ENCODE measurements around the gene RAI1. TPM values are rescaled to one million over a fixed set of nuclear protein-coding genes. Genes with fewer than 3 reads are reported as not detected.

Gene RAI1
- polyA plus RNA-seq, 6 donors from 2014 or later: 1.9 to 3.8 (median 2.6) TPM

DNA sequence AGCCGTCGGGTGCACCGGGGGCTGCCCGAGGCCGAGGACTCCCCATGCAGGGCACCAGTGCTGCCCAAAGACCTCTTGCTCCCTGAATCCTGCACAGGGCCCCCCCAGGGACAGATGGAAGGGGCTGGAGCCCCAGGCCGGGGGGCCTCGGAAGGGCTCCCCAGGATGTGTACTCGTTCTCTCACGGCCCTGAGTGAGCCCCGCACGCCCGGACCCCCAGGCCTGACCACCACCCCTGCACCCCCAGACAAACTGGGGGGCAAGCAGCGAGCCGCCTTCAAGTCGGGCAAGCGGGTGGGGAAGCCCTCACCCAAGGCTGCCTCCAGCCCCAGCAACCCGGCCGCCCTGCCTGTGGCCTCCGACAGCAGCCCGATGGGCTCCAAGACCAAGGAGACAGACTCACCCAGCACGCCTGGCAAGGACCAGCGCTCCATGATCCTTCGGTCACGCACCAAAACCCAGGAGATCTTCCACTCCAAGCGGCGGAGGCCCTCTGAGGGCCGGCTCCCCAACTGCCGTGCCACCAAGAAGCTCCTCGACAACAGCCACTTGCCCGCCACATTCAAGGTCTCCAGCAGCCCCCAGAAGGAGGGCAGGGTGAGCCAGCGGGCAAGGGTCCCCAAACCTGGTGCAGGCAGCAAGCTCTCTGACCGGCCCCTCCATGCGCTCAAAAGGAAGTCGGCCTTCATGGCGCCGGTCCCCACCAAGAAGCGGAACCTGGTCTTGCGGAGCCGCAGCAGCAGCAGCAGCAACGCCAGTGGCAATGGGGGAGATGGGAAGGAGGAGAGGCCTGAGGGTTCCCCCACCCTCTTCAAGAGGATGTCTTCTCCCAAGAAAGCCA lies 114.9 kb downstream of the RAI1 start:
- no peak for ATAC-seq (ENCODE audit: low read depth in 2 of 2)
- no peak for DNase-seq
- H3K9me3 Mint-ChIP-seq: no peaks in the 10 kb centered on the region
- no peaks in the 10 kb centered on the region for H3K27me3 Mint-ChIP-seq
- no peaks in the 10 kb centered on the region for H3K36me3 Mint-ChIP-seq
- no peak overlapping the region for H3K4me3 Mint-ChIP-seq
- H3K27ac Mint-ChIP-seq: peak overlapping the region in 1 of 6 donors; percentile 76
- H3K4me1 Mint-ChIP-seq: peaks cover 21 to 33% (median 23%) of the 10 kb centered on the region in 3 donors

DNA sequence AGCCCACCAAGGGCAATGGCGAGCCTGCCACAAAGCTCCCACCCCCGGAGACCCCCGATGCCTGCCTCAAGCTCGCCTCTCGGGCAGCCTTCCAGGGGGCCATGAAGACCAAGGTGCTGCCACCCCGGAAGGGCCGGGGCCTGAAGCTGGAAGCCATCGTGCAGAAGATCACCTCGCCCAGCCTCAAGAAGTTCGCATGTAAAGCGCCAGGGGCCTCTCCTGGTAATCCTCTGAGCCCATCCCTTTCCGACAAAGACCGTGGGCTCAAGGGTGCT lies 115.5 kb downstream of the RAI1 start:
- DNase-seq: no peak
- ATAC-seq (ENCODE audit: low read depth in 2 of 2): no peak
- peaks cover 16 to 27% (median 17%) of the 10 kb centered on the region in 3 donors for H3K4me1 Mint-ChIP-seq
- H3K4me3 Mint-ChIP-seq: no peak overlapping the region
- H3K27me3 Mint-ChIP-seq: no peaks in the 10 kb centered on the region
- H3K9me3 Mint-ChIP-seq: no peaks in the 10 kb centered on the region
- no peaks in the 10 kb centered on the region for H3K36me3 Mint-ChIP-seq
- no peak overlapping the region for H3K27ac Mint-ChIP-seq

- no peaks in the 10 kb centered on the region for H3K27me3 Mint-ChIP-seq
- H3K27ac Mint-ChIP-seq: peak overlapping the region in 1 of 6 donors; percentile 24
- no peaks in the 10 kb centered on the region for H3K36me3 Mint-ChIP-seq
- peaks cover 11 to 22% (median 12%) of the 10 kb centered on the region in 3 donors for H3K4me1 Mint-ChIP-seq
- DNase-seq: no peak
- H3K9me3 Mint-ChIP-seq: no peaks in the 10 kb centered on the region
- H3K4me3 Mint-ChIP-seq: no peak overlapping the region
- ATAC-seq (ENCODE audit: low read depth in 2 of 2): no peak
These were observed 116.0 kb downstream of the RAI1 start for GRCh38 chr17:17797119-17797809.

DNA sequence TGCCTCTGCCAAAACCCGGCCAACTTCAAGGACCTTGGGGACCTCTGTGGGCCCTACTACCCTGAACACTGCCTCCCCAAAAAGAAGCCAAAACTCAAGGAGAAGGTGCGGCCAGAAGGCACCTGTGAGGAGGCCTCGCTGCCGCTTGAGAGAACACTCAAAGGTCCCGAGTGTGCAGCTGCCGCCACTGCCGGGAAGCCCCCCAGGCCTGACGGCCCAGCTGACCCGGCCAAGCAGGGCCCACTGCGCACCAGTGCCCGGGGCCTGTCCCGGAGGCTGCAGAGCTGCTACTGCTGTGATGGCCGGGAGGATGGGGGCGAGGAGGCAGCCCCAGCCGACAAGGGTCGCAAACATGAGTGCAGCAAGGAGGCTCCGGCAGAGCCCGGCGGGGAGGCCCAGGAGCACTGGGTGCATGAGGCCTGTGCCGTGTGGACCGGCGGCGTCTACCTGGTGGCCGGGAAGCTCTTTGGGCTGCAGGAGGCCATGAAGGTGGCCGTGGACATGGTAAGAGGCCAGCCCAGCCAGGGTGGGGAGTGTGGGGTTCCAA lies 116.8 kb downstream of the RAI1 start:
- H3K9me3 Mint-ChIP-seq: no peaks in the 10 kb centered on the region
- no peak overlapping the region for H3K27ac Mint-ChIP-seq
- ATAC-seq (ENCODE audit: low read depth in 2 of 2) (no peak), DNase-seq (no peak)
- H3K4me1 Mint-ChIP-seq: peaks cover 4 to 14% (median 6%) of the 10 kb centered on the region in 3 donors
- no peaks in the 10 kb centered on the region for H3K27me3 Mint-ChIP-seq
- no peaks in the 10 kb centered on the region for H3K36me3 Mint-ChIP-seq
- no peak overlapping the region for H3K4me3 Mint-ChIP-seq

GRCh38 chr17:17798573-17799255 lies 117.5 kb downstream of the RAI1 start:
- Mint-ChIP-seq H3K4me1 (peaks cover 2 to 9% (median 3%) of the 10 kb centered on the region in 3 donors), H3K4me3 (no peak overlapping the region), H3K36me3 (peaks cover 0 to 2% of the 10 kb centered on the region in 2 donors), H3K27ac (no peak overlapping the region), H3K27me3 (no peaks in the 10 kb centered on the region), H3K9me3 (no peaks in the 10 kb centered on the region)
- ATAC-seq (ENCODE audit: low read depth in 2 of 2) (no peak), DNase-seq (no peak)

- H3K4me3 Mint-ChIP-seq: no peak overlapping the region
- peaks cover 0 to 11% (median 0%) of the 10 kb centered on the region in 3 donors for H3K4me1 Mint-ChIP-seq
- no peaks in the 10 kb centered on the region for H3K9me3 Mint-ChIP-seq
- ATAC-seq (ENCODE audit: low read depth in 2 of 2) (no peak), DNase-seq (no peak)
- H3K27ac Mint-ChIP-seq: peak overlapping the region in 1 of 6 donors; percentile 78
- H3K27me3 Mint-ChIP-seq: no peaks in the 10 kb centered on the region
- peaks cover 0 to 9% of the 10 kb centered on the region in 2 donors for H3K36me3 Mint-ChIP-seq
These were observed 119.3 kb downstream of the RAI1 start for GRCh38 chr17:17800504-17801021.

GRCh38 chr17:17801800-17802481 lies 120.7 kb downstream of the RAI1 start:
- Mint-ChIP-seq H3K27ac (peak overlapping the region in 1 of 6 donors; percentile 44), H3K4me3 (no peak overlapping the region), H3K4me1 (peaks cover 0 to 16% (median 6%) of the 10 kb centered on the region in 3 donors), H3K27me3 (no peaks in the 10 kb centered on the region), H3K36me3 (peaks cover 0 to 9% of the 10 kb centered on the region in 2 donors), H3K9me3 (no peaks in the 10 kb centered on the region)
- DNase-seq: no peak
- ATAC-seq (ENCODE audit: low read depth in 2 of 2): no peak

- H3K27ac Mint-ChIP-seq: peak overlapping the region in 1 of 6 donors; percentile 56
- H3K4me1 Mint-ChIP-seq: peaks cover 3 to 12% (median 11%) of the 10 kb centered on the region in 3 donors
- ATAC-seq (ENCODE audit: low read depth in 2 of 2) (no peak), DNase-seq (no peak)
- H3K4me3 Mint-ChIP-seq: no peak overlapping the region
- no peaks in the 10 kb centered on the region for H3K27me3 Mint-ChIP-seq
- H3K36me3 Mint-ChIP-seq: peaks cover 0 to 9% of the 10 kb centered on the region in 2 donors
- no peaks in the 10 kb centered on the region for H3K9me3 Mint-ChIP-seq
These were observed 122.7 kb downstream of the RAI1 start for GRCh38 chr17:17804007-17804406.

- Mint-ChIP-seq H3K4me3 (no peak overlapping the region), H3K27ac (peak overlapping the region in 3 of 6 donors; percentile 32 to 69 (median 56)), H3K4me1 (peaks cover 3 to 12% (median 11%) of the 10 kb centered on the region in 3 donors), H3K36me3 (peaks cover 0 to 9% of the 10 kb centered on the region in 2 donors), H3K9me3 (no peaks in the 10 kb centered on the region), H3K27me3 (no peaks in the 10 kb centered on the region)
- DNase-seq (no peak), ATAC-seq (ENCODE audit: low read depth in 2 of 2) (no peak)
These were observed 124.3 kb downstream of the RAI1 start for GRCh38 chr17:17805575-17805974.

DNA sequence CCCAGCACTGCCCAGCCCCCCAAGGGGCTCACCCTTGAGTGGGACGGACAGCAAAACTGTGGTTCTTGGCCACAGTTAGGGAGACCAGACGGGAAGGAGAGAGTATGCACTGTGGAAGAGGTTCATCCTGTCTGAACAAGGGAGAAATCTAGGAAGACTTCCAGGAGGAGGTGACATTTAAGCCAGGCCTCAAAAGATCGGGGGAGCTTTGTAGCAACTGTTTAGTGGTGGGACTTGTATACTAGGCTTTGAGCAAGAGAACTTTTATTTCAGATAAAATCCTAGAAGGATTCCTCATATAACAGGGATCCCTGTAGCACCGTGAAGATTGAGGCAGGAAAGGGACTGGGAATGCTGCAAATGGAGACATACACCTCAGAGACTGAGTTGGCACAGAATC lies 124.8 kb downstream of the RAI1 start:
- H3K4me1 Mint-ChIP-seq: peaks cover 3 to 12% (median 11%) of the 10 kb centered on the region in 3 donors
- peak overlapping the region in 1 of 8 donors; percentile 35 for H3K4me3 Mint-ChIP-seq
- ATAC-seq (ENCODE audit: low read depth in 2 of 2): no peak
- peak overlapping the region in 3 of 6 donors; percentile 11 to 85 (median 56) for H3K27ac Mint-ChIP-seq
- H3K9me3 Mint-ChIP-seq: no peaks in the 10 kb centered on the region
- H3K36me3 Mint-ChIP-seq: peaks cover 0 to 9% of the 10 kb centered on the region in 2 donors
- DNase-seq: no peak
- H3K27me3 Mint-ChIP-seq: no peaks in the 10 kb centered on the region

DNA sequence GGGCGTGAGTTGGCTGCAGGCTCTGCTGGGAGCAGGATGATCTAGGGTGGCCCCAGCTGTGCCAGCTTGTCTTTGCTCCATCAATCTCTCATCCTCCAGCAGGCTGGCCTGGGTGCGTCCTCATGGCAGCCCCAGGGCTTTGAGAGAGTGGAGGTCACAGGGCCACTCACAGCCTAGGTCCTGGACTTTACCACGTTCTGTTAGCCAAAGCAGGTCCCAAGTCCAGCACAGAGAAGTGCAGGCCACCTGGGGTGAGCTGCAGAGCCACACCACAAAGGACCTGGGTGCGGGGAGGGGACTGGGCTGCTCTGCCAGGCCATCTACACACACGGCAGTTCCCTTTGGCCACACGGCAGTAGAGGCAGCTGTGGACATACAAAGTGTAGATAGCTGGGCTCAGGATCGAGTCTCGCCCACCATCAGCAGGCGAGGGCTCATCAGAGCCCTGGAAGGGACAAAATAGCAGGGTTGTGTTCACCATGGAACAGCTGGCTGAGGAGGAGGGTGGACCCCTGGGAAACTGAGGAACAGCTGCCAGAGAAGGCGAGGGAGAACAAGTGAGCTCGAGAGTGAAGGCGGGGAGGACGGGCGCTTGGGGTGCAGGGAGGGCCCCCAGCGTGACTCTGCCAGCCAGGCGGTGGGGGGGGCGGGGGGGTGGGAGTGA lies 125.5 kb downstream of the RAI1 start:
- ATAC-seq (ENCODE audit: low read depth in 2 of 2): no peak
- Mint-ChIP-seq H3K9me3 (no peaks in the 10 kb centered on the region), H3K27me3 (no peaks in the 10 kb centered on the region), H3K4me3 (no peak overlapping the region), H3K27ac (no peak overlapping the region), H3K4me1 (peaks cover 3 to 12% (median 11%) of the 10 kb centered on the region in 3 donors), H3K36me3 (peaks cover 0 to 9% of the 10 kb centered on the region in 2 donors)
- no peak for DNase-seq

GRCh38 chr17:17807440-17807839 lies 126.2 kb downstream of the RAI1 start:
- H3K4me1 Mint-ChIP-seq: peaks cover 3 to 12% (median 11%) of the 10 kb centered on the region in 3 donors
- DNase-seq: no peak
- no peak for ATAC-seq (ENCODE audit: low read depth in 2 of 2)
- no peak overlapping the region for H3K4me3 Mint-ChIP-seq
- H3K27me3 Mint-ChIP-seq: no peaks in the 10 kb centered on the region
- H3K9me3 Mint-ChIP-seq: no peaks in the 10 kb centered on the region
- peaks cover 0 to 9% of the 10 kb centered on the region in 2 donors for H3K36me3 Mint-ChIP-seq
- no peak overlapping the region for H3K27ac Mint-ChIP-seq
